GM12878 (cell line): ENCODE results near the gene LMNTD2. TPM values are rescaled to one million over a fixed set of nuclear protein-coding genes. Genes with fewer than 3 reads are reported as not detected.
A peak's percentile ranks its signal among the peaks of the same experiment; 100 is the strongest.

Experiments used
- ATAC-seq: fragments of 200-7000 bp; cut with Tn5 transposase; 3 replicates; pipeline ENCODE4 v1.9.1; 2020; ENCODE audit warnings: mild to moderate bottlenecking, moderate library complexity
- BruUV-seq: library from RNA; stranded (reverse); fragments of 400-500 nt; replicated peaks from 2 replicates; lab custom pipeline; 2021; lab: Mats Ljungman, UMichigan
- CTCF ChIA-PET: fragments of 300-600 bp; sonication (Branson Sonifier 250); formaldehyde crosslinking; extraction: SDS; loops from one replicate; lab custom pipeline; 2021; ENCODE audit warnings: inconsistent platforms; lab: Yijun Ruan, JAX
- POLR2A ChIA-PET: fragments of 350-600 bp; formaldehyde crosslinking; extraction: SDS; loops from one replicate; lab custom pipeline; 2021; ENCODE audit warnings: inconsistent platforms; lab: Charles Lee
- RAD21 ChIA-PET: fragments of 300-600 bp; sonication (Branson Sonifier 250); formaldehyde crosslinking; loops from one replicate; lab custom pipeline; 2023; ENCODE audit warnings: antibody characterized with exemption; ENCODE audit not compliant: unreplicated experiment; lab: Charles Lee
- SMC1A ChIA-PET: fragments of 300-600 bp; sonication (Branson Sonifier 250); formaldehyde crosslinking; loops from one replicate; lab custom pipeline; 2023; ENCODE audit not compliant: unreplicated experiment, uncharacterized antibody; lab: Charles Lee
- DNase-seq: peaks from one replicate; pipeline ENCODE4 v3.0.0-alpha.2; 2011; ENCODE audit warnings: low read depth, low spot score
- FAIRE-seq: peaks from 3 replicates; lab custom pipeline; 2011; peaks lifted over from hg19 to GRCh38; lab: Jason Lieb, UNC
- H2AFZ ChIP-seq: 2 replicates; pipeline ENCODE4 v1.6.0; 2011; ENCODE audit warnings: low read depth, low read length, control low read depth; ENCODE audit not compliant: control insufficient read depth
- H3K27ac ChIP-seq: 2 replicates; pipeline ENCODE4 v1.5.1; 2011; ENCODE audit warnings: control low read depth; ENCODE audit not compliant: control insufficient read depth, insufficient read depth
- H3K27me3 ChIP-seq, 2 experiments: replicated peaks in 1 of 2; 2 replicates each; pipeline versions ENCODE4 v1.6.0 to v1.6.1; 2011; ENCODE audit warnings: low read length in 1 of 2; ENCODE audit not compliant: control insufficient read depth in 2 of 2, insufficient read depth in 2 of 2
- H3K36me3 ChIP-seq, 2 experiments: 2 replicates each; pipeline ENCODE4 v1.5.1; 2011; ENCODE audit warnings: low read length in 1 of 2; ENCODE audit not compliant: control insufficient read depth in 2 of 2, insufficient read depth in 2 of 2
- H3K4me1 ChIP-seq: 2 replicates; pipeline ENCODE4 v1.6.1; 2011; ENCODE audit warnings: mild to moderate bottlenecking, low read length, moderate library complexity, mixed read lengths; ENCODE audit not compliant: control insufficient read depth, insufficient read depth
- H3K4me2 ChIP-seq: 2 replicates; pipeline ENCODE4 v1.6.0; 2011; ENCODE audit warnings: control low read depth; ENCODE audit not compliant: control insufficient read depth, insufficient read depth
- H3K4me3 ChIP-seq: fragments of 200-600 bp; sonication (generic); 2 replicates; pipeline ENCODE4 v1.5.1; 2016
- H3K79me2 ChIP-seq: 2 replicates; pipeline ENCODE4 v1.6.0; 2011; ENCODE audit warnings: low read length; ENCODE audit not compliant: control insufficient read depth, insufficient read depth
- H3K9ac ChIP-seq: 2 replicates; pipeline ENCODE4 v1.8.0; 2011; ENCODE audit warnings: low read length, control low read depth, mixed read lengths; ENCODE audit not compliant: control insufficient read depth, insufficient read depth
- H3K9me3 ChIP-seq: replicated peaks from 3 replicates; pipeline ENCODE4 v1.5.1; 2011; ENCODE audit warnings: mild to moderate bottlenecking, low read length; ENCODE audit not compliant: control insufficient read depth, insufficient read depth
- H4K20me1 ChIP-seq: 2 replicates; pipeline ENCODE4 v1.6.0; 2011; ENCODE audit not compliant: control insufficient read depth, insufficient read depth
- CBFB ChIP-seq: IDR thresholded peaks from 2 replicates; pipeline ENCODE4 v1.6.1; 2016; ENCODE audit warnings: antibody characterized with exemption, low read depth
- E4F1 ChIP-seq: fragments of 450-650 bp; IDR thresholded peaks from 2 replicates; pipeline ENCODE4 v1.6.1; 2018; ENCODE audit warnings: borderline replicate concordance, mild to moderate bottlenecking; ENCODE audit not compliant: partially characterized antibody
- POLR2A ChIP-seq: IDR thresholded peaks from 2 replicates; pipeline ENCODE4 v1.6.1; 2011; ENCODE audit warnings: low read depth, mild to moderate bottlenecking, low read length
- SIX5 ChIP-seq: IDR thresholded peaks from 2 replicates; pipeline ENCODE4 v1.6.1; 2011; ENCODE audit warnings: mild to moderate bottlenecking, low read depth, low read length, moderate library complexity; ENCODE audit not compliant: severe bottlenecking
- SPI1 ChIP-seq: IDR thresholded peaks from 2 replicates; pipeline ENCODE4 v1.6.1; 2011; ENCODE audit warnings: low read depth, mild to moderate bottlenecking, low read length, moderate library complexity, borderline replicate concordance; ENCODE audit not compliant: insufficient read depth
- WGBS: methylation state at CpG from one replicate; pipeline ENCODE4 v1.1.6; 2016; ENCODE audit warnings: low lambda C conversion rate; ENCODE audit not compliant: insufficient replicate concordance, insufficient coverage; ENCODE audit errors: missing lambda C conversion rate; 5-methylcytosine and 5-hydroxymethylcytosine counted together
- in situ Hi-C: fragments of 300-500 bp; cut with MboI; formaldehyde crosslinking; loops from 9 replicates; pipeline ENCODE4 v1.14.3; 2018; ENCODE audit warnings: mixed read lengths
- intact Hi-C: fragments of 100-400 bp; cut with micrococcal nuclease; formaldehyde crosslinking; loops from one replicate; pipeline ENCODE4 v1.14.2; 2022; ENCODE audit not compliant: unreplicated experiment
- polyA plus RNA-seq, 11 experiments: library from polyadenylated mRNA; depleted of rRNA in 4 of 11; unstranded in 6 of 11; stranded (reverse) in 5 of 11; fragments of >200 nt; fragmentation: Nextera tagmentation in 4 of 11; fragmentation: Illumina TruSeq in 1 of 11; extraction: Ambion mirVana in 4 of 11; extraction: Trizol in 1 of 11; gene quantifications; 1 replicate in 1 of 11; 2 replicates in 10 of 11; pipeline versions ENCODE4 v1.2.1 to v1.2.3, GENCODE V29; 2011 to 2016; ENCODE audit warnings: inconsistent platforms in 2 of 11, missing spikeins in 2 of 11, low read depth in 1 of 11
- total RNA-seq, 4 experiments: library from RNA; depleted of rRNA in 3 of 4; stranded (reverse); fragments of >200 nt in 3 of 4; fragmentation: Illumina TruSeq in 1 of 4; extraction: Trizol in 1 of 4; gene quantifications; 2 replicates each; pipeline versions ENCODE4 v1.2.1 to v1.2.3, GENCODE V29; 2013 to 2021
- TF ChIP-seq, protein P1 (sequence below): IDR thresholded peaks from 2 replicates; pipeline ENCODE4 v1.6.1; 2011; ENCODE audit warnings: borderline replicate concordance, low read depth, mild to moderate bottlenecking, moderate library complexity, mixed read lengths, low read length; ENCODE audit not compliant: insufficient read depth; ENCODE audit errors: extremely low read length
- TF ChIP-seq, protein P2 (sequence below): IDR thresholded peaks from 2 replicates; pipeline ENCODE4 v1.6.1; 2012; ENCODE audit warnings: low read depth, low read length, improper control_type of control experiment
- TF ChIP-seq, protein P3 (sequence below): IDR thresholded peaks from 2 replicates; pipeline ENCODE4 v1.6.1; 2011; ENCODE audit warnings: borderline replicate concordance, low read depth, mild to moderate bottlenecking, moderate library complexity, low read length; ENCODE audit not compliant: insufficient read depth, poor library complexity, severe bottlenecking
- TF ChIP-seq, protein P4 (sequence below): fragments of 450-650 bp; IDR thresholded peaks from 2 replicates; pipeline ENCODE4 v1.6.1; 2016; ENCODE audit warnings: mild to moderate bottlenecking

LMNTD2 gene
- total and polyA plus RNA-seq, 10 of the 15 experiments (the other 5 are each of a cell fraction or from before 2014, with no cell fraction given) = 0.22 to 4.1 (median 1.3) TPM; not detected in 2

DNA sequence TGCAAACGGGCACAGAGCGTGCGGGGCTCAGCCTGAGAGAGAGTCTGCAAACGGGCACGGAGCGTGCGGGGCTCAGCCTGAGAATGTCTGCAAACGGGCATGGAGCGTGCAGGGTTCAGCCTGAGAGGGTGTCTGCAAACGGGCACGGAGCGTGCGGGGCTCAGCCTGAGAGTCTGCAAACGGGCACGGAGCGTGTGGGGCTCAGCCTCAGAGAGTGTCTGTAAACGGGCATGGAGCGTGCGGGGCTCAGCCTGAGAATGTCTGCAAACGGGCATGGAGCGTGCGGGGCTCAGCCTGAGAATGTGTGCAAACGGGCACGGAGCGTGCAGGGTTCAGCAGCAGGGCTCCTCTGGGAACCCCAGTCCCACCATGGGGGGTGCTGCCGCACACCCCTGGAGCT is 29.3 kb upstream of the LMNTD2 start:
- no peaks in the 10 kb centered on the region for H3K9me3 ChIP-seq
- no peaks in the 10 kb centered on the region for H4K20me1 ChIP-seq
- no peak overlapping the region for H2AFZ ChIP-seq
- ATAC-seq = no peak
- CTCF ChIA-PET = no interaction called here
- intact Hi-C loops (no loop called here), in situ Hi-C loops (no loop called here)
- no peaks in the 10 kb centered on the region for H3K27me3 ChIP-seq
- POLR2A ChIA-PET = no interaction called here
- no peaks in the 10 kb centered on the region for H3K4me1 ChIP-seq
- H3K4me2 ChIP-seq = no peak overlapping the region
- WGBS = 95% methylated on average over 26 of the region's 26 CpGs
- H3K9ac ChIP-seq = no peak overlapping the region
- H3K79me2 ChIP-seq = no peaks in the 10 kb centered on the region
- H3K27ac ChIP-seq = no peak overlapping the region
- H3K36me3 ChIP-seq = peaks cover 30 to 45% of the 10 kb centered on the region in 2 experiments
- TF ChIP-seq SPI1 = no peak
- 0 out of 2 replicates have a peak, but pooled peaks have one; percentile 47 for TF ChIP-seq POLR2A
- TF ChIP-seq, all 136 proteins: peak for 1
- FAIRE-seq (no peak), DNase-seq (no peak)
- no TSS peak for BruUV-seq
- ChIA-PET RAD21 (no interaction called here), SMC1A (no interaction called here)
- no peak overlapping the region for H3K4me3 ChIP-seq

DNA sequence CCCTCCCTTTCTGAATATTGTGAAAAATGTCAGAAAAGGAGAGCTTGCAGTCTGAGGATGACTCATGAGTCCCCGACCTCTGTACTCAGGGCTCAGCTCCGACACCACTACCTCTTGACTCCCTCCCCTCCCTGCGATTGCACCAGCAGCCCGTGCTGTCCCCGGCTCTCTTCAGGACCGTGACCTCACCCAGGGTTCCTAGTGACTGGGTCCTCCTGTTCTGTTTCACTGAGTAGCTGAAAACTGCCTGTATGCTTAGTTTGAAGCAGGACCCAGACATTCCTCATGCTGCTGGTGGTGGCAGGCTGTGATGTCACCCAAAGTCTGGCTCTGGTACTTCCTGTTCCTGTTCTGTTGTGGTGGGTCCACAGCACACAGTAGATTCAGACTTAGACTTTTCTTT is 27.4 kb upstream of the LMNTD2 start:
- no peak overlapping the region for H3K27ac ChIP-seq
- DNase-seq (no peak), ATAC-seq (no peak), FAIRE-seq (no peak)
- peaks cover 29 to 43% of the 10 kb centered on the region in 2 experiments for H3K36me3 ChIP-seq
- intact Hi-C loops = no loop called here
- H2AFZ ChIP-seq = no peak overlapping the region
- no peaks in the 10 kb centered on the region for H4K20me1 ChIP-seq
- 82% methylated on average over 6 of the region's 6 CpGs for WGBS
- H3K4me3 ChIP-seq = no peak overlapping the region
- no peaks in the 10 kb centered on the region for H3K9me3 ChIP-seq
- H3K79me2 ChIP-seq = no peaks in the 10 kb centered on the region
- ChIA-PET CTCF (no interaction called here), POLR2A (interaction anchor here (0.6 to 1.2 kb wide), 3 partner anchors 18 to 1210 kb away, joined by 3 to 5 read pairs (median 4); no protein-coding TSS in a partner anchor), RAD21 (no interaction called here), SMC1A (no interaction called here)
- no TSS peak for BruUV-seq
- H3K4me2 ChIP-seq = no peak overlapping the region
- no peak overlapping the region for H3K9ac ChIP-seq
- in situ Hi-C loops = no loop called here
- no peaks in the 10 kb centered on the region for H3K4me1 ChIP-seq
- H3K27me3 ChIP-seq = no peaks in the 10 kb centered on the region
- TF ChIP-seq SIX5 (no peak), CBFB (no peak), E4F1 (no peak)
- TF ChIP-seq, protein P1, sequence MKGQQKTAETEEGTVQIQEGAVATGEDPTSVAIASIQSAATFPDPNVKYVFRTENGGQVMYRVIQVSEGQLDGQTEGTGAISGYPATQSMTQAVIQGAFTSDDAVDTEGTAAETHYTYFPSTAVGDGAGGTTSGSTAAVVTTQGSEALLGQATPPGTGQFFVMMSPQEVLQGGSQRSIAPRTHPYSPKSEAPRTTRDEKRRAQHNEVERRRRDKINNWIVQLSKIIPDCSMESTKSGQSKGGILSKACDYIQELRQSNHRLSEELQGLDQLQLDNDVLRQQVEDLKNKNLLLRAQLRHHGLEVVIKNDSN = no peak
- TF ChIP-seq, protein P2, sequence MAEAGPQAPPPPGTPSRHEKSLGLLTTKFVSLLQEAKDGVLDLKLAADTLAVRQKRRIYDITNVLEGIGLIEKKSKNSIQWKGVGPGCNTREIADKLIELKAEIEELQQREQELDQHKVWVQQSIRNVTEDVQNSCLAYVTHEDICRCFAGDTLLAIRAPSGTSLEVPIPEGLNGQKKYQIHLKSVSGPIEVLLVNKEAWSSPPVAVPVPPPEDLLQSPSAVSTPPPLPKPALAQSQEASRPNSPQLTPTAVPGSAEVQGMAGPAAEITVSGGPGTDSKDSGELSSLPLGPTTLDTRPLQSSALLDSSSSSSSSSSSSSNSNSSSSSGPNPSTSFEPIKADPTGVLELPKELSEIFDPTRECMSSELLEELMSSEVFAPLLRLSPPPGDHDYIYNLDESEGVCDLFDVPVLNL = no peak
- TF ChIP-seq, protein P3, sequence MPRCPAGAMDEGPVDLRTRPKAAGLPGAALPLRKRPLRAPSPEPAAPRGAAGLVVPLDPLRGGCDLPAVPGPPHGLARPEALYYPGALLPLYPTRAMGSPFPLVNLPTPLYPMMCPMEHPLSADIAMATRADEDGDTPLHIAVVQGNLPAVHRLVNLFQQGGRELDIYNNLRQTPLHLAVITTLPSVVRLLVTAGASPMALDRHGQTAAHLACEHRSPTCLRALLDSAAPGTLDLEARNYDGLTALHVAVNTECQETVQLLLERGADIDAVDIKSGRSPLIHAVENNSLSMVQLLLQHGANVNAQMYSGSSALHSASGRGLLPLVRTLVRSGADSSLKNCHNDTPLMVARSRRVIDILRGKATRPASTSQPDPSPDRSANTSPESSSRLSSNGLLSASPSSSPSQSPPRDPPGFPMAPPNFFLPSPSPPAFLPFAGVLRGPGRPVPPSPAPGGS = no peak
- TF ChIP-seq, protein P4, sequence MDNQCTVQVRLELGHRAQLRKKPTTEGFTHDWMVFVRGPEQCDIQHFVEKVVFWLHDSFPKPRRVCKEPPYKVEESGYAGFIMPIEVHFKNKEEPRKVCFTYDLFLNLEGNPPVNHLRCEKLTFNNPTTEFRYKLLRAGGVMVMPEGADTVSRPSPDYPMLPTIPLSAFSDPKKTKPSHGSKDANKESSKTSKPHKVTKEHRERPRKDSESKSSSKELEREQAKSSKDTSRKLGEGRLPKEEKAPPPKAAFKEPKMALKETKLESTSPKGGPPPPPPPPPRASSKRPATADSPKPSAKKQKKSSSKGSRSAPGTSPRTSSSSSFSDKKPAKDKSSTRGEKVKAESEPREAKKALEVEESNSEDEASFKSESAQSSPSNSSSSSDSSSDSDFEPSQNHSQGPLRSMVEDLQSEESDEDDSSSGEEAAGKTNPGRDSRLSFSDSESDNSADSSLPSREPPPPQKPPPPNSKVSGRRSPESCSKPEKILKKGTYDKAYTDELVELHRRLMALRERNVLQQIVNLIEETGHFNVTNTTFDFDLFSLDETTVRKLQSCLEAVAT = no peak
